HepG2 (cell line): ENCODE data around the gene LSM2. TPM values are rescaled to one million over a fixed set of nuclear protein-coding genes. Genes with fewer than 3 reads are reported as not detected.
A peak's percentile ranks its signal among the peaks of the same experiment; 100 is the strongest.

ENCODE experiments used
- ATF7 ChIP-seq, 2 experiments: fragments of 450-650 bp in 1 of 2; sonication (generic) in 1 of 2; formaldehyde crosslinking in 1 of 2; IDR thresholded peaks; 2 replicates each; pipeline versions ENCODE4 v1.4.0 to v1.6.1; 2016 to 2020; ENCODE audit warnings: antibody characterized with exemption in 1 of 2, mild to moderate bottlenecking in 1 of 2, missing genetic modification reagents in 1 of 2
- EEA1 ChIP-seq: sonication (generic); formaldehyde crosslinking; IDR thresholded peaks from 2 replicates; pipeline ENCODE4 v1.5.1; 2020; ENCODE audit warnings: mild to moderate bottlenecking, missing genetic modification reagents, borderline replicate concordance
- HNRNPK ChIP-seq: fragments of 200-400 bp; formaldehyde crosslinking; IDR thresholded peaks from 2 replicates; pipeline ENCODE4 v1.6.1; 2018; ENCODE audit warnings: low read length, low read depth, moderate library complexity, mild to moderate bottlenecking; ENCODE audit not compliant: poor library complexity, severe bottlenecking
- KLF16 ChIP-seq, 2 experiments: sonication (generic) in 1 of 2; formaldehyde crosslinking in 1 of 2; IDR thresholded peaks; 2 replicates each; pipeline versions ENCODE4 v1.6.1 to v1.8.0; 2016 to 2023; ENCODE audit warnings: missing genetic modification reagents in 2 of 2, missing compliant biosample characterization in 1 of 2
- PHF5A ChIP-seq: IDR thresholded peaks from one replicate; pipeline ENCODE4 v1.6.1; 2018; ENCODE audit warnings: low read depth, missing genetic modification reagents; ENCODE audit not compliant: unreplicated experiment
- RFXANK ChIP-seq: IDR thresholded peaks from 2 replicates; pipeline ENCODE4 v1.6.1; 2016
- SAP130 ChIP-seq: IDR thresholded peaks from 2 replicates; pipeline ENCODE4 v1.6.1; 2016; ENCODE audit warnings: low read depth
- TMF1 ChIP-seq: sonication (generic); formaldehyde crosslinking; IDR thresholded peaks from 2 replicates; pipeline ENCODE4 v1.8.1; 2022; ENCODE audit warnings: low read depth, missing genetic modification reagents
- YEATS4 ChIP-seq: sonication (generic); formaldehyde crosslinking; IDR thresholded peaks from 2 replicates; pipeline ENCODE4 v1.4.0; 2020; ENCODE audit warnings: missing genetic modification reagents, borderline replicate concordance
- YY1 ChIP-seq: IDR thresholded peaks from 2 replicates; pipeline ENCODE4 v1.6.1; 2011; ENCODE audit warnings: low read length, low read depth, moderate library complexity, mild to moderate bottlenecking; ENCODE audit not compliant: insufficient read depth, insufficient replicate concordance
- ZFP82 ChIP-seq: sonication (generic); formaldehyde crosslinking; IDR thresholded peaks from 2 replicates; pipeline ENCODE4 v1.5.1; 2020; ENCODE audit warnings: mild to moderate bottlenecking, missing genetic modification reagents, borderline replicate concordance
- ZMYM3 ChIP-seq: sonication (generic); formaldehyde crosslinking; IDR thresholded peaks from 2 replicates; pipeline ENCODE4 v1.5.1; 2020; ENCODE audit warnings: mild to moderate bottlenecking, missing genetic modification reagents
- ZNF143 ChIP-seq: sonication (generic); formaldehyde crosslinking; IDR thresholded peaks from 2 replicates; pipeline ENCODE4 v1.4.0; 2020; ENCODE audit warnings: missing genetic modification reagents
- ZNF207 ChIP-seq: fragments of 450-650 bp; IDR thresholded peaks from 2 replicates; pipeline ENCODE4 v1.6.1; 2016; ENCODE audit warnings: antibody characterized with exemption, borderline replicate concordance
- ZNF24 ChIP-seq: fragments of 450-650 bp; IDR thresholded peaks from 2 replicates; pipeline ENCODE4 v1.6.1; 2017; ENCODE audit warnings: antibody characterized with exemption, mild to moderate bottlenecking
- ZNF280D ChIP-seq: sonication (generic); formaldehyde crosslinking; IDR thresholded peaks from 2 replicates; pipeline ENCODE4 v1.5.1; 2020; ENCODE audit warnings: mild to moderate bottlenecking, missing genetic modification reagents
- ZNF296 ChIP-seq: sonication (generic); formaldehyde crosslinking; conservative IDR thresholded peaks from 2 replicates; pipeline ENCODE4 v1.5.0; 2020; ENCODE audit warnings: mild to moderate bottlenecking, missing genetic modification reagents
- ZNF326 ChIP-seq: sonication (generic); formaldehyde crosslinking; IDR thresholded peaks from 2 replicates; pipeline ENCODE4 v1.4.0; 2020; ENCODE audit warnings: missing genetic modification reagents, borderline replicate concordance
- ZNF331 ChIP-seq: sonication (generic); formaldehyde crosslinking; IDR thresholded peaks from 2 replicates; pipeline ENCODE4 v1.4.0; 2020; ENCODE audit warnings: missing genetic modification reagents
- ZNF33A ChIP-seq: sonication (generic); formaldehyde crosslinking; IDR thresholded peaks from 2 replicates; pipeline ENCODE4 v1.5.1; 2020; ENCODE audit warnings: missing genetic modification reagents, mild to moderate bottlenecking, moderate library complexity, borderline replicate concordance
- ZNF33B ChIP-seq: sonication (generic); formaldehyde crosslinking; IDR thresholded peaks from 2 replicates; pipeline ENCODE4 v1.5.1; 2020; ENCODE audit warnings: mild to moderate bottlenecking, missing genetic modification reagents
- ZNF674 ChIP-seq: sonication (generic); formaldehyde crosslinking; IDR thresholded peaks from 2 replicates; pipeline ENCODE4 v1.5.0; 2020; ENCODE audit warnings: low read depth, mild to moderate bottlenecking, missing genetic modification reagents
- ZSCAN31 ChIP-seq: sonication (generic); formaldehyde crosslinking; IDR thresholded peaks from 2 replicates; pipeline ENCODE4 v1.5.0; 2020; ENCODE audit warnings: low read depth, mild to moderate bottlenecking, missing genetic modification reagents
- polyA plus RNA-seq, 8 experiments: library from polyadenylated mRNA; depleted of rRNA in 3 of 8; stranded (reverse) in 7 of 8; unstranded in 1 of 8; fragments of >200 nt; fragmentation: Illumina TruSeq in 4 of 8; extraction: Trizol in 4 of 8; gene quantifications; 2 replicates each; pipeline versions ENCODE4 v1.2.1 to v1.2.3, GENCODE V29; 2011 to 2016; ENCODE audit warnings: low read depth in 4 of 8, missing spikeins in 1 of 8, mixed read lengths in 1 of 8; ENCODE audit not compliant: insufficient read depth in 1 of 8
- total RNA-seq, 5 experiments: library from RNA; depleted of rRNA; stranded (reverse); fragments of >200 nt; fragmentation: Illumina TruSeq; extraction: Trizol; gene quantifications; 2 replicates each; pipeline ENCODE4 v1.2.3, GENCODE V29; 2016; ENCODE audit warnings: low read depth in 1 of 5
- TF ChIP-seq, protein P1 (sequence below): sonication (generic); formaldehyde crosslinking; IDR thresholded peaks from 2 replicates; pipeline ENCODE4 v1.8.1; 2023; ENCODE audit warnings: mild to moderate bottlenecking, missing genetic modification reagents, borderline replicate concordance

The LSM2 gene
- total and polyA plus RNA-seq, 2 of the 13 experiments (the other 11 are each of a cell fraction or from before 2014, with no cell fraction given): 69.4 to 90.5 TPM

DNA sequence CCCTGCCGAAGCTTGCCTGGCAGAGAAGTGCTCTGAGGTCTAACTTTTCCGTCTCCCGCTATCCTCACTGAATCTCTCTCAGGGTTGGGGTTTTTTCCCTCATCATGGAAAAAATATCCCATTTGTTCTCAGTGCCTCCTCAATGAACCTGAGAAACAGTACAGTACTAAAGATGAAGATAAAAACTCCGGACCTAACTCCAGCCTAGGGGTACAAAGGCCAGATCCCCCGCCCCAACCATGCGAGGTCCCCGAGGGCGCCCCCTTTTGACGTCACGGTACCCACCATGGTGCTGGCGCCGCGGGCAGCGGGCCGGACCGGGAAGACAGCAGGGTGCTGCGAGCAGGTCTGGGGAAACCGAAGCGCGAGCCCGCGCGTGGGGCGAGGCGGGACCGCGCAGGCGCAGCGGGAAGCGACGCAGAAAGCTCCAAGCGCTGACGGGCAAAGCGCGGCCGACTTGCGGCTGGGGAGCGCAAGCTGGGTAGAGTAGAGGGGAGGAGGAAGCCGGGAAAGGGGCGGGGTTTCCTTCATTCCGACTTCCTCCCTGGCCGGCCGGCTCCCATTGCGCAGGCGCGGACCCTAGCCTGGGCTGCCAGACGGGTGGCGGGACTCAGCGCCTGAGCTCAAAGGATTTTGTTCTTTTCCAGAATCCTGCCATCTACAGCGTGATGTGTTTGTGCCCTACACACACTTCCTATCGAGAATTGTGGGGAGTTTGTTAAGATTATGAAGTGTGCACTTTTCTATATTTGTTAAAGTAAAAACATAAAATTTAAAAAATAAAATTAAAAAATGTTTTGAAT is at the start of gene LSM2 (continued):
- TF ChIP-seq ZNF33B (CRISPR knock-in tag) (peak; percentile 98), YEATS4 (CRISPR knock-in tag) (peak; percentile 94), SAP130 (peak; percentile 98), ZNF326 (no peak), ZNF24 (peak; percentile 33; the same call in 1 of the 2 replicates), ZNF143 (CRISPR knock-in tag) (peak; percentile 81), ZNF207 (no peak), YY1 (peak; percentile 84), ZNF296 (CRISPR knock-in tag) (no peak), PHF5A (no peak), KLF16 (CRISPR knock-in tag; IDR thresholded peaks at IDR 0.05) (peak in 1 of 2 experiments; percentile 90; a peak in 2 of 4 replicates), TMF1 (CRISPR knock-in tag) (peak; percentile 84; the same call in 1 of the 2 replicates), HNRNPK (peak; percentile 93), ATF7 (IDR thresholded peaks at IDR 0.05) (no peak), ATF7 (CRISPR knock-in tag; IDR thresholded peaks at IDR 0.05) (peak; percentile 83), ZNF33A (peak; percentile 80; the same call in 1 of the 2 replicates), ZSCAN31 (peak; percentile 74; the same call in 1 of the 2 replicates), ZNF674 (CRISPR knock-in tag) (no peak), EEA1 (peak; percentile 83; the same call in 1 of the 2 replicates), ZFP82 (CRISPR knock-in tag) (0 out of 2 replicates have a peak, but pooled peaks have one; percentile 45), ZNF331 (peak; percentile 69), RFXANK (peak; percentile 89; the same call in 1 of the 2 replicates), ZNF280D (CRISPR knock-in tag) (peak; percentile 86; the same call in 1 of the 2 replicates), ZMYM3 (CRISPR knock-in tag) (peak; percentile 91)
- TF ChIP-seq, protein P1, sequence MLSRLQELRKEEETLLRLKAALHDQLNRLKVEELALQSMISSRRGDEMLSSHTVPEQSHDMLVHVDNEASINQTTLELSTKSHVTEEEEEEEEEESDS: no peak; the same call in 1 of the 2 replicates
